ENCODE data around the gene DLX5. TPM values are rescaled to one million over a fixed set of nuclear protein-coding genes. Genes with fewer than 3 reads are reported as not detected.

DLX5 gene
- total RNA-seq, 2 donors from 2014 or later, result not detected

DNA sequence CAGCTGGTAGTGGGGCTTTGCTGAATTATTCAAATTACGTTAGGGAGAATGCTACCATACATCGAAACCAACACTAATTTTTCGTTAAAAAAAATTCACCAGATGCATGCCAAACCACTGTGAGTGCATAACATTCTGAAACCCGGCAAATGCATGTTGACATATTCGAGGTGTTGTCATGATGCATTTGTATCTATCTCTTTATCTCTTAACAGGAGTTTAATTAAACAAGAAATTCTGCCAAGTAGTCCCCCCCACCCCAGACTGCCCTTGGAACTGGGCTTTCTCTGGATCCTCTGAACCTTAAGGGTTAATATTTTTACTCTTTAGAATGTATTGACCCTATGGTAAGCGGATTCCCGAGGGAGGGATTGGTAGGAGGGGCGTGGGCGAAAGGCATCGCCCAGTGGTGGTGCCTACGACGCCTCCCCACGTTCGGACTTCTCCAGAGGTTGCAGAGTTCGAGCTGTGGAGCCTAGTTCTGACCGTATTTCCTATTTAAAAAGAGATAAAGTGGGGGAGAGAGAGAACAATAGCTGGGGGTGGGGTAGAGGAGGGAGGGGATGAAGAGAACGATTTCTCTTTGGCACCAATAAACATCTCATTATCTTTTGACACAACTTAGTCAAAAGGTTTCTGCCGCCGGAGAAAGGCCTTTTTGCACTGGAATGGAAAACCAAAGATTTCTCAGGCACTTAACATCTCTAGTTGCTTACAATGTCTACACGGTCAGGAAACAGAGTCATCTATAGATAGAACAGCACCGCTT is 12.1 kb downstream of the DLX5 start:
- no peak for DNase-seq
- Histone ChIP-seq H3K27me3 (peaks cover 94% of the 10 kb centered on the region), H3K36me3 (no peaks in the 10 kb centered on the region), H3K27ac (no peak overlapping the region), H3K4me3 (no peak overlapping the region), H3K4me1 (no peaks in the 10 kb centered on the region), H3K9me3 (no peaks in the 10 kb centered on the region), H3K9ac (ENCODE audit: low read depth in 2 of 2, low read length in 2 of 2) (no peak overlapping the region)
- TF ChIP-seq, protein P1, sequence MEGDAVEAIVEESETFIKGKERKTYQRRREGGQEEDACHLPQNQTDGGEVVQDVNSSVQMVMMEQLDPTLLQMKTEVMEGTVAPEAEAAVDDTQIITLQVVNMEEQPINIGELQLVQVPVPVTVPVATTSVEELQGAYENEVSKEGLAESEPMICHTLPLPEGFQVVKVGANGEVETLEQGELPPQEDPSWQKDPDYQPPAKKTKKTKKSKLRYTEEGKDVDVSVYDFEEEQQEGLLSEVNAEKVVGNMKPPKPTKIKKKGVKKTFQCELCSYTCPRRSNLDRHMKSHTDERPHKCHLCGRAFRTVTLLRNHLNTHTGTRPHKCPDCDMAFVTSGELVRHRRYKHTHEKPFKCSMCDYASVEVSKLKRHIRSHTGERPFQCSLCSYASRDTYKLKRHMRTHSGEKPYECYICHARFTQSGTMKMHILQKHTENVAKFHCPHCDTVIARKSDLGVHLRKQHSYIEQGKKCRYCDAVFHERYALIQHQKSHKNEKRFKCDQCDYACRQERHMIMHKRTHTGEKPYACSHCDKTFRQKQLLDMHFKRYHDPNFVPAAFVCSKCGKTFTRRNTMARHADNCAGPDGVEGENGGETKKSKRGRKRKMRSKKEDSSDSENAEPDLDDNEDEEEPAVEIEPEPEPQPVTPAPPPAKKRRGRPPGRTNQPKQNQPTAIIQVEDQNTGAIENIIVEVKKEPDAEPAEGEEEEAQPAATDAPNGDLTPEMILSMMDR (IDR thresholded peaks at IDR 0.05), result no peak
- intact Hi-C loops (cut with DNase I), result no loop called here

DNA sequence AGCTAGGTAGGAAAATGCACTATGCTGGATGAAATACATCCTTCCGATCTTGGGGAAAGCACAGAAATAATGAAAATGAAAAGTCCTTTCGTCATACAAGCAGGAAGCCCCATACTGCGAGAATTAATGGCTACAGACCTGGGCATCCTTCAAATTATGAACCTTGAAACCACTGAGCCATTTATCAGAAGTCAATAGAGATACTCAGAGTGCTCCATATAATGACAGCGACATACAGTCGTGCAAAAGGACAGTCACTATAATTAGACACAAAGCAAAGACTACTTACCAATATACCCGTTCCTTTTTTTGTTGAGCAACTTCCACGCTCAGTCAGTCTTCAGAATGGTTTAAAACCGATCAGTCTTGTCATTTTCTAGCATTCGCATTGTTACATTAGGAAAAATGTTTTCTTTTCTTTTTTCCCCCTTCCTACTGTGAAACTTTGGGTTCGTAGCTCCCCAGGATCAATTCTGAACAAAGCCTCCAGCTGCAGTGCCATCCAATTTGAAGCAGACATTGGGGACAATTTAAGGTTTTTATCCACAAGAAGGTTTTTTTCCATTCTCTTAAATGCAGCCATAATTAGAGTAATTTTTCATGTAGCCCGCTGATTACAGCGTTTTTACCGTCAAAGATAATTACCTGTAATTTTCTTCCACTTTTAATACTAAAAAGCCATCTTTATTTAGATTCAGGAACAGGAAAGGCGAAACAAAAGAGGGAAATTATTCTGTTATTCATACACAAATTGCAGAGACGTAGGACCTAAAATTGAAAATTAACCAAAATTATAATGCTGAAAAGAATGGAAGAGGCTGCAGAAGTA is 12.9 kb downstream of the DLX5 start:
- no peak for DNase-seq
- Histone ChIP-seq H3K4me3 (no peak overlapping the region), H3K9me3 (no peaks in the 10 kb centered on the region), H3K4me1 (no peaks in the 10 kb centered on the region), H3K9ac (ENCODE audit: low read depth in 2 of 2, low read length in 2 of 2) (no peak overlapping the region), H3K27ac (no peak overlapping the region), H3K36me3 (no peaks in the 10 kb centered on the region), H3K27me3 (peaks cover 94% of the 10 kb centered on the region)
- TF ChIP-seq, protein P1 (IDR thresholded peaks at IDR 0.05), result no peak
- intact Hi-C loops (cut with DNase I), result no loop called here

DNA sequence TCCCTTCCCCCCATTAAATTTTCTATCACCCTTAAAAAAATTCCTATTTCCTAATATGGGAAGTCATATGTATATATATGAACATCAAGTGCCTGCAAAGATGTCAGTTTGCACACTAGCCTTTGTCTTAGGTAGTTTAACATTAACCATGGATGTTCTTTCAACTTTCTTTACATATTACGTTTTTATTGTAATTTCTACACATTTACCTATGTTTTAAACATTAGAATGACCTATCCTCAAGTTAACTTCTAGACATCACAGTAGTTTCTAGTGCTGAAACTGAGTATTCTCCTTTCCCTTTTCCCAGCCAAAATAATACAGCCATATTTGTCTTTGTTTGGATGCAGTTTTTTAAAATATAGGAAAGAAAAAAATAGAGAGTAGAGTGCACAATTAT is 13.5 kb downstream of the DLX5 start:
- peaks cover 93% of the 10 kb centered on the region for H3K27me3 ChIP-seq
- intact Hi-C loops (cut with DNase I), result no loop called here
- H3K27ac ChIP-seq, result no peak overlapping the region
- no peak for DNase-seq
- no peaks in the 10 kb centered on the region for H3K36me3 ChIP-seq
- no peaks in the 10 kb centered on the region for H3K9me3 ChIP-seq
- TF ChIP-seq, protein P1 (IDR thresholded peaks at IDR 0.05), result no peak
- no peaks in the 10 kb centered on the region for H3K4me1 ChIP-seq
- no peak overlapping the region for H3K9ac ChIP-seq (ENCODE audit: low read depth in 2 of 2, low read length in 2 of 2)
- H3K4me3 ChIP-seq, result no peak overlapping the region

DNA sequence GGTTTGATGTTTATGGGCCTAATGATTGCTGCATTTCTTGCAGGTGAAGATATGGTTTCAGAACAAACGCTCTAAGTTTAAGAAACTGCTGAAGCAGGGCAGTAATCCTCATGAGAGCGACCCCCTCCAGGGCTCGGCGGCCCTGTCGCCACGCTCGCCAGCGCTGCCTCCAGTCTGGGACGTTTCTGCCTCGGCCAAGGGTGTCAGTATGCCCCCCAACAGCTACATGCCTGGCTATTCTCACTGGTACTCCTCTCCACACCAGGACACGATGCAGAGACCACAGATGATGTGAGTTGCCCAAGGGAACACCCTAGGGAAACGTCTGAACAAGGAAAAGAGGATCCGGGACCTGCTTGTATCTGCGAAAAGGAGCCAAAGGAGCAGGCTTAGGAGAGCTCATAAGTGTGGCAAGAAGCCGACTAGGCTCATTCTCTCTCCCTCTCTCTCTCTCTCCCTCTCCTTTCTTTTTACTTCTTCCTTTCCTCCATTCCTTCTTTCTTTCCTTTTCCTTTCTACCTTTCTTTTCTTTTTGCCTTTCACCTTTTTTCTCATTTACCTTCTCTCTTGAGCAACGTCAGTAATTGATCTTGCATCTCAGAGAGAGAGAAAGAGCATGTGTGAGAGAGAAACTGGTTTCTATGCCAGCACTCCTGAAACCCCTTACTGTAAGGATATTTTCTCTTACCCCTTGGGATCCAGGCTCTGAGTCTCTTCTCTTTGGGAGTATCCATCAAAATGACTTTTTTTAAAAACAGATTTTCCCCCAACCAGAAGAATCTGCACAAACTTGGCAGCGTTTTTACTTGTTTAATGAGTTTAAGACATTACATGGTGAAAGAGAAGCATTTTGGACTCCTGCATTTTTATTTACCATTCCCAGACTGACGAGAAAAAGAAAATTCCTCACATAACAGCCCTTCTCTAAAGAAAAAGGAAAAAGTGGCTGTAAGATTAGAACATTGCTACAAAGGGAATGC is 14.6 kb downstream of the DLX5 start:
- Histone ChIP-seq H3K9me3 (no peaks in the 10 kb centered on the region), H3K27me3 (peaks cover 93% of the 10 kb centered on the region), H3K4me1 (peaks cover 4% of the 10 kb centered on the region), H3K36me3 (no peaks in the 10 kb centered on the region), H3K9ac (ENCODE audit: low read depth in 2 of 2, low read length in 2 of 2) (no peak overlapping the region), H3K27ac (no peak overlapping the region), H3K4me3 (no peak overlapping the region)
- TF ChIP-seq, protein P1 (IDR thresholded peaks at IDR 0.05), result no peak
- DNase-seq, result no peak
- intact Hi-C loops (cut with DNase I), result no loop called here

Data from colonic mucosa (tissue), 4 donors.